Measurements from ENCODE around the gene VEGFC. TPM values are rescaled to one million over a fixed set of nuclear protein-coding genes. Genes with fewer than 3 reads are reported as not detected.

Gene VEGFC, protein sequence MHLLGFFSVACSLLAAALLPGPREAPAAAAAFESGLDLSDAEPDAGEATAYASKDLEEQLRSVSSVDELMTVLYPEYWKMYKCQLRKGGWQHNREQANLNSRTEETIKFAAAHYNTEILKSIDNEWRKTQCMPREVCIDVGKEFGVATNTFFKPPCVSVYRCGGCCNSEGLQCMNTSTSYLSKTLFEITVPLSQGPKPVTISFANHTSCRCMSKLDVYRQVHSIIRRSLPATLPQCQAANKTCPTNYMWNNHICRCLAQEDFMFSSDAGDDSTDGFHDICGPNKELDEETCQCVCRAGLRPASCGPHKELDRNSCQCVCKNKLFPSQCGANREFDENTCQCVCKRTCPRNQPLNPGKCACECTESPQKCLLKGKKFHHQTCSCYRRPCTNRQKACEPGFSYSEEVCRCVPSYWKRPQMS
- total RNA-seq = 5.9 TPM

DNA sequence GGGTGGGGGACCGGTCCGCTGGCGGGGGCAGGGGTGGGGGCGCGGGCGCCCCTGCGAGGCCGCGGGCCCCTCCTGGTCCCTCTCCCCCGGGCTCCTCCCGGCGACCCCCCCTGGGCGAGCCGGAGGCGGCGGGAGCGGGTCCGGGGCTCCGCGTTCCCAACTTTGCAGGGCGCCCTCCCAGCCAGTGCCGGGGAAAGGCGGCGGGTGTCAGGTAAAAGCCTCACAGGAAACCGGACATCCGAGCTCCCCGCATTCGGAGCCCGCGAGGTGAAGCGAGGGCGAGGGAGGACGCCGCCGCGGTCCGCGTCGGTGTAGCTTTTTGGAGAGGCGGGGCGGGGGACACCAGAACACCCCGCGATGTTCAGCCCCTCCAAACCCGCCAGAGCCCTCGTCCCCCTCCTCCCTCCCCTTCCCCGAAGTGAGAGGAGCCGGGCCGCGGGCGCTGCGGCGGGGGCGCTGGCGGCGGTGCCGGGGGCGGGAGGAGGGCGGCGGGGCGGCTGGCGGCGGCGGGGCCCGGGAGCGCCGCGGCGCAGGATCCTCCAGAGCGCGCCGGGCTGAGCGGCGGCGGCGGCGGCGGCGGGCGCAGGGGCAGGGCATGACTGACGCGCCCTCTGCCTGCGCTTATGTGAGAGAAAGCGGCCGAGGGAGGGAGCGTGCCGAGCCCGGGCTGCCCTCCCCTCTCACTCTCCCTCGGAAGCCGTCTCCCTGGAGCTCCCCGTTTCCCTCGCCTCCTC lies at the start of gene VEGFC:
Gene VEGFC (minus strand): TSS at position 597 of the 734 bp plus-strand sequence. CDS start 611 bp downstream, outside the sequence.
- DNase-seq = no peak

DNA sequence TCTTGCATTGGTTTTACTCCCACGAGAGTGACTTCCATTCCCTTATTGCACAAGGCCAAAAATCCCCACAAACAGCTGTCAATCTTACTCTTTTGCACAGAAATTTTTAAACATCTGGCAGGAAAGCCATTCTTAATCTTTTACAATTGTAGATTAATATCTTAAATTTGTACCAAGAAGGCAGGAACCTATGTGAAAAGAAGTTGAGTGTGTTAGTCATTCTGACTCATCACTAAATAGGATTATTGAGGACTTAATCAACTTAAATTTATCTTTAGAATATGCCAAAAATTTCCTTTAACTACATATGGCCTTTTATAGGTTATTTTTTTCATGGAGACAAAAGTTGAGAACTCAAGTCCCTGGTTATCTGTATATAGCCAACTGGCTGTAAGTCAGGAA lies 49.0 kb upstream of the VEGFC start:
- DNase-seq = no peak

DNA sequence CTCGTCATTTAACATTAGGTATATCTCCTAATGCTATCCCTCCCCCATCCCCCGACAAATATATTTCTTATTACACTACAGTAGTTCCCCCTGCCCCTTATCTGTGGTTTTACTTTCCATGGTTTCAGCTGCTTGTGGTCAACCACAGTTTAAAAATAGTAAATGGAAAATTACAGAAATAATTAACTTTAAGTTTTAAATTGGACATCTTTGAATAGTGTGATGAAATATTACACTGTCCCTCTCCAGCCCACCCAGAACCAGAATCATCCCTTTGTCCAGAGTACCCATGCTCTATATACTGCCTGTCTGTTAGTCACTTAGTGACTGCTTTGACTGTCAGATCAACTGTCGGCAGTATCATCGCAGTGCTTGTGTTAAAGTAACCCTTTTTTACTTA lies 47.4 kb upstream of the VEGFC start:
- no peak for DNase-seq

DNA sequence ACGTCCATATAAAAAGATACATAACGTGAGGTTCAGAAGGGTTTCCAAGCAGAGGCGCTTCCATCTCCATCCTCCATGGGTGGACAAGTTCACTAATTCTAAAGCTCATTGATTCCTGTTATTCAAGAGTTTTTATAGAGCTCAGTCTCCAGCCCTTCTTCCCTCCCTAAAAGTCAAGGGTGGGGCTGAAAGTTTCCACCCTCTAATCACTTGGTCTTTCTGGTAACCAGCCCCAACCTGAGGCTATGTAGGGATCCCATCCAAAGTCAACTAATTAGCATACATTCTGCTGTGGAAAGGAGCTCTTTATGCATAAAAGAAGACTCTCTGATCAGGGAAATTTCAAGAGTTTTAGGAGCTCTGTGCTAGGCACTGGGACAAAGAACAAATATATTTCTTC lies 46.9 kb upstream of the VEGFC start:
- no peak for DNase-seq

DNA sequence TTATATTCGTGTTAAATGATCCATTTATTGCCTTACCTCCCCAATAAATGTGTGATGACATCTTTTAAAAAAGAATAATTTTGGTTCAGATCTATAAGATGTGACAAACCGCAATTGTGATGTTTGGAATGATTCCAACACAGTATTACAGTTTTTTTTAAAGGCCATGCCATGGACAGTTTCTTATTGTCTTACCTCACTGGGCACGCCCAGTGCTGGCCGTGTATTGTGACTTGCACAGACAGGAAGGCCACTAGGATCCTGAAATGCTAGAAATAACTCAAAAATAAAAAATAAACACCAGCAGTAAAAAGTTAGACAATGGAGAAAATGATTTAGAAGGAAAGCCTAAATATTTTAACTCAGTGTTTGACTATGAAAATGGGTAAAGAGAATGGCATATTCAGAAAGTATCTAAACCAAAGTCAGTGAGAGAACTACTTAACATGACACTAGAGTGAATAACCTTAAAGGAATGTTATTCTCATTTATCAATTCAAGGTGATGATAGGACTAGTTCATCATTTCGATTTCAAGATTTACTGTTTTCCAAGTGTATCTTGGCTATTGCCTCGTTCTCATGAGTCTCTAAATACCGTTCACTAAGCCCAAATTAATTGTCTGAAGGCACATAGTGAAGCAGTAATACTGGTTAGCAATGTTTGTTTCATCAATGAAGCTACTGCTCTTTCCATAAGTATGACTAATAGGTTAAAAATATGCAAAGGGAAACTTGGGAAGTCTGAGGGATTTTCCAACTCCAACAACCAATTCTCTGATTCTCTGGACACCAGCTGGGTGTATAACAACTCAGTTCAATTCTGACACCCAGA lies 46.1 kb upstream of the VEGFC start:
- DNase-seq = peak; percentile 13

DNA sequence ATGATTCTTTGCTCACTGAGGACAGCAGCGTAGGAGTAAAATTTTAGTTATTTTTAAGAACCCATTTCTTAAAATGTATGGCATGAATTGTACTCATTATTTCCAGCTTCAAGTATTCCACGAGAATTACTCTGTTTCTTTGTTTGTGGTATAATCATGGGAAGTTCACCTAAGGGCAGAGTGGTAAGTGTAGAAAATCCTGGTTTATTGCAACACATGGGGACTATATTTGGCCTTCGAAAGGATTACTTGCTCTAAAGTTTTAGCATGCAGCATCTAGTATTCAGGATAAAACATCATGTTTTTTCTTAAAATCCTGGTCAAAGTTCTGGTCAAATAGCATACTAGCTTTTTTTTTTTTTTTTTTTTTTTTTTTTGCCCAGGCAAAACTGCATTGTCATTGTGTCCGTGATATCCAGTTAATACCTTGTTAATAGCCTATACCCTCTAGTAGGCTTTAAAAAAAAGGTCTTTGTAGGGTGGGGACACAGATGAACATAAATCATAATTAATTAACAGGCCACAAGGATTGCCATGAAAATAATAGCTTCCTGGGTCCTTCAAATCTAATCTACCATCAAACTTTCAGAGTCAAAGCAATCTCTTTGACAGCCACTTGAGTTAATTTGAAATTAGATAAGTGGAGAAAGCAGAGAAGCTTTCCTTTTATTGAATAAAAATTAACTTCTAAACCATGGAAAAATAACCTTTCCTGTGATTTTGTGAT lies 44.6 kb upstream of the VEGFC start:
- DNase-seq = no peak

DNA sequence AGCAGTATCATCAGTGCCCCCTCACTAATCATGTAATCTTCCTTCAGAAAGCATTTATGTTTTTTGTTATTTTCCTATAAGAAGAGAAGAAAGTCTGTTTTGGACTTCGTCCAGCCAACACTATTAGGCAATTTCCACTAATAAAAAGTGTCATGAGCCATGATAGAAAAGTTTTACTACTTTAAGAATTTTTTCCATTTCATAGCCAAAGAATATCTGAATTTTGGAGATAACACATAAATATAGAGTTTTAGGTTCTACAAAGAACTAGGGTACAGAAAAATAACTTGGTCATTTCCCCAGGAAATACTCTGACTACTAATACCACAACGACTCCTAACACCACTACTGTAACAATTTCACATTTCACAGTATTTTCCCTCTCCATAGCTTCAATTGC lies 41.8 kb upstream of the VEGFC start:
- no peak for DNase-seq

DNA sequence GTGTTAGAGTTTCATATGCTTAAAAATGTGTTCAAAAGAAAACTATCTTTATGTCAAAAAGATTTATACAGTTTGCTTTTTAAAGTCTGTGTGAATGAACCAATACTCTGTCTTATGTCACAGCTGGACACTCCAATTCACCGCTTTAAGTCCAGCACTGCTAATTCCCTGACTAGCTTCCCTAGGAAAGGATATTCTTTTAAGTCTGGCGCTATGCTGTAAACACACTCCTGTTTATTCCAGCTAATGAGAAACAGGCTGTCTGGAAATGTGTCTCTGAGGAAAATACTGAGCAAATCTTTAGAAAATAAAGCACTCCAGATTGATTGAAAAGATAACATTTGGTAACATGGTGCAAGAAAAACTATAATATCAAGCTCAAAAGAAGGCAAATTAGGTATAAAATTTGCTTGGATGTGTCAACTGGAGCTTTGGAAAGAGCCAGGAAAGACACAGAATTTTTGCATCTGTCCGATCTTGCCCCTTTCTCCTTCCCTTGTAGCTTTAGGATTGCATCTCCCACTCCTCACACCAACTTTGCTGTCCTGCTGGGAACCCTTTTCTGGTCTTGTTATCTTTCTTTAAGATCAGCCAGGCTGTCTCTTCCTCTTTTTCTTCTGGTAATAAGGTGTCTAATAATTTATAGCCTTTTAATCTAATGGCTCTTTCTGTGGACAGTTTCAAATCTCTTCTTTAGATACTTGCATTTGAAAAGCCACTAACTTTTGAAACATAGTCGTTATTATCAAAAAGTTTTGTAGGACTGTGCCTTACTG lies 40.9 kb upstream of the VEGFC start:
- peak; percentile 27 for DNase-seq

DNA sequence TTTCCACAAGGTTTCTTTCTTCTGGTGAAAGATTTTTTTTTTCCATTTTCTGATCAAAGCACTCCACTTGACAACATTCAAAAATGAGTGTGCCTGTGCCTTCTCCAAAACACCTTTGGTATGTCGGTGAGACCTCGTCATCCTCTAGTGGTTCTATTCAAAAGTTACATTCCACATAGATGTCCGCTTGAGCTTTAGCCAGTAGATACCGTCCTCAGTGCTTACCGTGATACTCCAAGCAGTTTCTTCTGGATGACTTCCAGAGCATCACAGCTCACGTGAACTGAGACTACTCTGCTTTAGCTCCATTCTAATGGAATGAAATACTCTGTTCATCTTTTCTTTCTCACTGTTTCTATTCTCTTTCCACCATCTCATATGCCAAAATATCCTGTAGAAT lies 38.2 kb upstream of the VEGFC start:
- no peak for DNase-seq

DNA sequence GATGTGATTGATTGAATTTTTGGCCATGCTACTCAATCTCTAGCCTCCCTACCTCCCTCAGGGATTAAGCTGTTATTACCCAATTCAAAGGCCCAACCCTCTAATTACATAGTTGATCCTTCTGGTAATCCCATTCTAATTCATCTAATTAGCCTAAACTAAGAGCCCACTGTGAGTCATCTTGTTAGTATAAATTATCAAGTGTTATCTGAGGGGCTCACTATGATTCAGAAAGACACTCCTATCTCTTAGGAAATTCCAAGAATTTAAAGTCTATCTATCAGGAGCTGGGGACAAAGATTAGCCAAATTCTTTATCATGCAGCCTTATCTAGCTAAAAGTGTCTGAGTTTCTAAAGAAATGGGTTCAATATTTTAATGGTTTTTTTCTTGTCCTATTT lies 32.9 kb upstream of the VEGFC start:
- DNase-seq = no peak

DNA sequence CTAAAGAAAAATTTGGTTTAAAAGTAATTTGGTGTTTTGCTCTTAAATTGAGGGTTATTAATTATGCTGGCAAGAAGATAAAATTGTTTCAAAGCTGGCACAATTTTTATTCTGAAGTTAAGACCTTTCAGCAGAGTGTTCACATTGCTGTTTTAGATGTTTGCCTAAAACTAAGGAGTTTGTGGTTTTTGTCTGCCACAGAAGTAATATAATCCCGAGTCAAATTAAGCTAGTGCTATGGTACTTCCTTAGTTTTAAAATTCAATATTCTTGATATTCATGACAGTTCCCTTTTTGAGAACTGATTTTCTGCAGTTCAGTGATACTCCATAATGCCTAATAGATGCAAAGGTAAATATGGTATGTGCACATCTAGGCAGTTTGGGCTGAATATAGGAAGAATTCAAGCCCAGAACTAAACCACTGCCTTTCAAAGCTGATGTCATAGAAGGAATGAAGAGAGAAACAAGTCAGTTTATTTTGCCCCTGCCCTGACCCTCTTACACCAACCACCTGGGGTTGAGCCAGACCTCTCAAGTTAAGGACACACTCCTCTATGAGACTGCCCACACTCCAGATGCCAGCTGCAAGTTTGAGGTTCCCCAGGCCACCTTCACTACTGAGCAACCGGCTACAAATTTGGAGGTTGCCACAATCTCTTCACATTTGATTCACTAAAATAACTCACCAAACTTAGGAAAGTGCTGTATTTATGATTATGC lies 32.1 kb upstream of the VEGFC start:
- no peak for DNase-seq

DNA sequence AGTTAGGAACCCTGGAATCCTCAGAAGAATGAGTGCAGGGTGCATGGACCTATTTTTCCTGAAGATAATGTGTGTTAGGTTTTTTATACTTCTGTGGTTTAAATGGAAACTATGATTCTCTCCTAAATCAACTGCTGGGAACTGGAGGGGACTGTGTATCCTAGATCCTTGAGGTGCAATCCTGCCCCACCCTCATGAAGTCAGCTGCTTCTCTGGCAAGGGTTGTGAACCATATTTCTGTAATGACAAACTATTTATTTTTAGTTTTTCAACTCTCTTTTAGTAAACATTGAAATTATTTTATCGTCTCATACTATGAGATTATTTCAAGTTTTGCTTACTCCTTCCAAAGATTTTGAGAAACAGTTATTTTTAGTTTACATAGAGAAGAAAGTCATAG lies 25.8 kb upstream of the VEGFC start:
- no peak for DNase-seq

DNA sequence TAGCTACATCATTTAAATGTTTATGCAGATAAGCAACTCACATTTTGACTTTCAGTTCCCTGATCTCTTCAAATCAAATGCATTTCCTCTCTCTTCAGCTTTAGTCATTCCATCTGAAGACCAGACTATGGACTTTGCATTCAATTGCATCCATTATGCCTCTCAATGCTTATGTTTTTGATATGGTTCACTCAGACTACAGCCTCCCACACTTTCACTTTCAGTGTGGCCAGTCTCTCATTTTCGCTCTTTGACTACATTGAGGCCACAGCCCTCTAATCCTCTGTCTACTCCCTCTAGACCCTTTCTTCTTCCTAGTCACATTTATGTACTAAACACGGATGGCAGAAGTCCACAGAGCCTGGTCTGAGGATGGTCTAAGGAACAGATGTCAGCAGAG lies 24.5 kb upstream of the VEGFC start:
- DNase-seq = no peak

DNA sequence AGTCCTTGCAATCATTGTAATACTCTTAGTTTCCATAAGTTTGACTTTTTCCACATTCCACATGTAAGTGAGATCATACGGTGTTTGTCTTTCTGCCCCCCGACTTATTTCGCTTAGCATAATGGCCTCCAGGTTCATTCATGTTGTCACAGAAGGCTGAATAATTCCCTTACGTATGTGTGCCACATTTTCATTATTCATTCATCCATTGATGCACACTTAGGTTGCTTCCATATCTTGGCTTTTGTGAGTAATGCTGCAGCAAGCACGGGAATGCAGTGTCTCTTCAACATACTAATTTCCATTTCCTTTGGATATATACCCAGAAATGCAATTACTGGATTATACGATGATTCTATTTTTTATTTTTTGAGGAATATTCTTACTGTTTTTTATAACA lies 22.0 kb upstream of the VEGFC start:
- no peak for DNase-seq

DNA sequence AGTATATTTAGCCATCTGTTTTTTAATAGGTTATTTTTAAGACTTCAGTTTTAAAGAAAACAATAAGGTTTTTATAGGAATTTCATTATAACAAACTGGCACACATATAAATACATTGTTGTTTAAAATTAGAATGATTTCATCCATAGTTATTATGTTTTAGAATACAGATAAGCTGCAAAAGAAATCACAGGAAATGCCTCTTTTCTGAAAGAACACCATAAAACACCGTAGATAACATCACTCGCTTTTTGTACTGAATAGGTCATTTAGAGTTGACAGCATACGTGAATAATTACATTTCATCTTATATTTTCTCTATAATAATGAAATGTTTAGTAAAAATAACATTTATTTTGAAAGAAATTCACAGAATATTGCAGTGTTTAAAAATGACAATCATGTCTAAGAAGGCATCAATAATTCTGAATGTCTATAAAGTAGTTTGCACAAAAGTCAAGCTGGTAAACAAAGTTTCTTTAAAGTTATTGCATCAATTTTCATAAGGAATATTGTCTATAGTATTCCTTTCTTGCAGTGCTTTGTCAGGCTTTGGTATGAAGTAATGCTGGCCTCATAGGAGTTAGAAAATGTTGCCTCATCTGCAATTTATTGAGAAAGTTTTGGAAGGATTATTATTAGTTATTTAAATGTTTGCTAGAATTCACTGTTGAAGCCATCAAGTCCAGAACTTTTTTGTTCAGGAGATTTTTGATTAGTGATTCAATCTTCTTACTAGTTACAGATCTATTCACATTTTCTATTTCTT lies 17.9 kb upstream of the VEGFC start:
- DNase-seq = peak; percentile 17

DNA sequence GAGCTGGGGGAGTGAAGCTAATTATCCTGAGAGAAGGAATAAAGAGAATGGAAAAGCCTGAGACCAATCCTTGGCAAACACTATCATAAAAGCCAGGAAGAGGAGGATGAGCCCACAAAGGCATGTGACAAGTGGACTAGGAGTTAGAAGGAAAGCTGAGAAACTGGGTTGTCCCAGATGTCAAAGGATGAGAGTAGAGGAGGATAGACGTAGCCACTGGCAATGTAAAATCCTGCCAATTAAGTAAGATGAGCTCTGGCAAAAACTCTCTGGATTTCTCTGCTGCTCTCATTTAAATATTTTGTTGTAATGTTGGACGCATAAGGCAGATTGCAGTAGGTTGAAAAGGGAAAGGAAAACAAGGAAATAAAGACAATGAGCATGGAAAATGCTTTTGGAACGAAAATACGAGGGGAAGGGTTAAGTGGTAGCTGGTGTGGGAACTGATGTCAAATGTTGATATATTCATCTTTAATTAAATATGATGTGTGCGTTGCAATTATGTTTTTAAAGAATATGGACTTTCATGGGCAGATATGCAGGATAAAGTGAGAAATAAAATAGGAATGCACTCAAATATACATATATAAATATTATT lies 14.2 kb upstream of the VEGFC start:
- no peak for DNase-seq

DNA sequence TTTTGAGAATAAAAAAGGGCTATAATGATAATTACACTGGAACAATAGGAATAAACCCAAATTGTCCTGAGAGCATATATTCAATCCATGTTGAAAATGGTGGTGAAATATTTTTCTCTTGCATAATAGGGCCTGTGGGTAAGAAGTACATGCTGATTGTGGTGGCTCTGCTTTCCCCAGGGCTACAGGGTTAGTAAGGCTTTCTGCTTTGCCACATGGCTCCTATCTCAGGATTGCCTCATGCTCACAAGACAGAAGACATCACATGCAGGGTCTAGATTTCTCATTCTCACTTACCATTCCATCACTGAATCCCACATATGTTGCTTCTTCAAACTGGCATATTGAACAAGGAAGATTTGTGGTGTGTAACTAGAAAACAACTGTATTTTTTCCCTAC lies 12.4 kb upstream of the VEGFC start:
- DNase-seq = no peak

DNA sequence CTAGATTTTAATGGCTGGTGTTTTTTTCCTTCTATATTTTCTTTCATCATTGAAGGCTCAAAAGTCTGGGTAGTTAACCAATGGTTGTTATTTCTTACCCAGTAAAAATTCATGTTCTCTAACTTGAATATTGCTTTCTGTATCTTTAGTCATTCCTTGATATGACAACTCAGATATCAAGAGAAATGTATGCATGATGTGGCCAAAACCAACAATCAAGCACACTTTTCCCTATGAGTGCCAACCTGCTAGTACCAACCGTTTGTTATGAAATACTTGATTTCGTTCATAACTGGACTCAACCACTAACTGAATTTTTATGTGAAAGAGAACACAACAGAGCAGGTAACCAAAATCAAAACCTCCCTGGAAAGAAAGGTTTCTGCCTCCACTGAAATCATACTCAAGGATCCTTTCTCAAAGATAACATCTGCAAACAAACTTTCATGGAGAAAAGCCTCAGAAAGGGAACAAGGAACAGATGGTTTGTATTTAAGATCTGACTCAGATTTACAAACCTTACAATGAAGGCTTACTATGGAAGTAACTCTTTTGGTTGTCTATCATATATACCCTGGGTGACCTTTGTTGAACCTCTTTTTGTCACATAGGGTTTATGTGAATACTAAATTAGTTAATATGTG lies 8.3 kb upstream of the VEGFC start:
- no peak for DNase-seq

DNA sequence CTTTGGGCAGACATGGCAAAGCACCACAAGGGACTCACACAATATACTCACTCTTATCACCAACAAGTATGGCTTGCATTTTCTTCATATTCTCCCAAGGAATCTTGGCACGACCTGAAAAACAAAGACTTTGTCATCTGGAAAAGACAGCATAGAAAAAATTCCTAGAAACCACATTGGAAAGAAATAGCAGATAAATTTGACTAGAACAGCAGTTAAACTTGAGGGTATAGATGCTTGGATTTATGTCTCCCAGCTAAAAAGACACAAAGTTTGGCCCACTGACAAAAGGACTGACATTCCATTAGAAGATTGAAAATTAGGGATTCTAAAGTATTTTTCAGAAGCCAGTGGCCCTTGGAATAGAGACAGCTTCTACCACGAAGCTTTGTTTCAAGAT lies 6.9 kb upstream of the VEGFC start:
- no peak for DNase-seq
